HepG2 (cell line): ENCODE results near the gene SIK2. TPM values are rescaled to one million over a fixed set of nuclear protein-coding genes. Genes with fewer than 3 reads are reported as not detected.

Experiments used
- ATAC-seq: fragments of 200-7000 bp; cut with Tn5 transposase; 3 replicates; pipeline ENCODE4 v1.9.1; 2020; ENCODE audit warnings: mild to moderate bottlenecking, moderate library complexity
- BruUV-seq: library from RNA; stranded (reverse); fragments of 400-500 nt; replicated peaks from 2 replicates; lab custom pipeline; 2021; lab: Mats Ljungman, UMichigan
- CTCF ChIA-PET: fragments of 300-600 bp; formaldehyde crosslinking; extraction: SDS; loops from one replicate; lab custom pipeline; 2021; ENCODE audit warnings: low total read pairs, inconsistent platforms, low intra/inter-chr PET ratio; lab: Yijun Ruan, JAX
- POLR2A ChIA-PET: fragments of 350-600 bp; sonication (Branson Sonifier 250); formaldehyde crosslinking; loops from one replicate; lab custom pipeline; 2020; ENCODE audit warnings: antibody characterized with exemption, inconsistent platforms; lab: Yijun Ruan, JAX
- DNase-seq: peaks from one replicate; pipeline ENCODE4 v3.0.0-alpha.2; 2015; ENCODE audit warnings: low spot score
- FAIRE-seq: peaks from 3 replicates; lab custom pipeline; 2011; peaks lifted over from hg19 to GRCh38; lab: Jason Lieb, UNC
- H2AFZ ChIP-seq: one replicate; pipeline ENCODE4 v1.6.1; 2011; ENCODE audit warnings: low read length, inconsistent platforms
- H3K27ac ChIP-seq: fragments of 300-600 bp; 3 replicates; pipeline ENCODE4 v1.8.0; 2011; ENCODE audit warnings: mixed run types, mild to moderate bottlenecking, mixed read lengths, low read length, inconsistent platforms; ENCODE audit not compliant: insufficient read depth; ENCODE audit errors: extremely low read length
- H3K27me3 ChIP-seq, 2 experiments: fragments of 200-600 bp in 1 of 2; 2 replicates in 1 of 2; 3 replicates in 1 of 2; pipeline versions ENCODE4 v1.6.0 to v1.8.0; 2011; ENCODE audit warnings: low read length in 2 of 2, mild to moderate bottlenecking in 2 of 2, moderate library complexity in 2 of 2, inconsistent platforms in 1 of 2; ENCODE audit not compliant: insufficient read depth in 2 of 2, control insufficient read depth in 1 of 2
- H3K36me3 ChIP-seq, 2 experiments: fragments of 200-600 bp in 1 of 2; replicated peaks in 1 of 2; 2 replicates in 1 of 2; 3 replicates in 1 of 2; pipeline versions ENCODE4 v1.5.1 to v1.8.0; 2011; ENCODE audit warnings: low read length in 2 of 2, inconsistent platforms in 1 of 2; ENCODE audit not compliant: insufficient read depth in 2 of 2, control insufficient read depth in 1 of 2
- H3K4me1 ChIP-seq: 2 replicates; pipeline ENCODE4 v1.5.1; 2012; ENCODE audit warnings: low read length, inconsistent platforms; ENCODE audit not compliant: insufficient read depth
- H3K4me2 ChIP-seq: 2 replicates; pipeline ENCODE4 v1.6.0; 2011; ENCODE audit warnings: low read depth, low read length, inconsistent platforms
- H3K4me3 ChIP-seq, 3 experiments: fragments of 200-600 bp in 1 of 3; sonication (generic), shearing (Covaris generic) in 1 of 3; replicated peaks in 1 of 3; 2 replicates each; pipeline ENCODE4 v1.5.1; 2011 to 2016; ENCODE audit warnings: low read length in 3 of 3, inconsistent platforms in 2 of 3, low read depth in 2 of 3, mild to moderate bottlenecking in 2 of 3, control low read depth in 1 of 3, mixed read lengths in 1 of 3; ENCODE audit not compliant: insufficient read depth in 1 of 3
- H3K79me2 ChIP-seq: one replicate; pipeline ENCODE4 v1.6.1; 2011; ENCODE audit warnings: low read length, inconsistent platforms; ENCODE audit not compliant: insufficient read depth
- H3K9ac ChIP-seq: 2 replicates; pipeline ENCODE4 v1.6.0; 2011; ENCODE audit warnings: mild to moderate bottlenecking, low read depth, low read length, inconsistent platforms; ENCODE audit not compliant: insufficient read depth
- H3K9me3 ChIP-seq: 2 replicates; pipeline ENCODE4 v1.5.1; 2012; ENCODE audit warnings: mild to moderate bottlenecking, low read length
- H4K20me1 ChIP-seq: 2 replicates; pipeline ENCODE4 v1.6.0; 2011; ENCODE audit warnings: inconsistent platforms, mild to moderate bottlenecking, low read length, moderate library complexity; ENCODE audit not compliant: insufficient read depth
- ARNTL ChIP-seq: sonication (generic); formaldehyde crosslinking; IDR thresholded peaks from 2 replicates; pipeline ENCODE4 v1.4.0; 2020; ENCODE audit warnings: mild to moderate bottlenecking, missing genetic modification reagents
- RCOR2 ChIP-seq: IDR thresholded peaks from 2 replicates; pipeline ENCODE4 v1.6.1; 2016; ENCODE audit warnings: missing biosample characterization, missing genetic modification reagents
- SNRNP70 ChIP-seq: fragments of 200-400 bp; formaldehyde crosslinking; IDR thresholded peaks from 2 replicates; pipeline ENCODE4 v1.6.1; 2017; ENCODE audit warnings: mild to moderate bottlenecking, low read depth, low read length, moderate library complexity
- TGIF2 ChIP-seq: IDR thresholded peaks from 2 replicates; pipeline ENCODE4 v1.6.1; 2016; ENCODE audit warnings: control low read depth, missing compliant biosample characterization
- YEATS2 ChIP-seq: sonication (generic); formaldehyde crosslinking; IDR thresholded peaks from 2 replicates; pipeline ENCODE4 v1.4.0; 2020; ENCODE audit warnings: missing genetic modification reagents, borderline replicate concordance
- ZNF121 ChIP-seq: sonication (generic); formaldehyde crosslinking; IDR thresholded peaks from 2 replicates; pipeline ENCODE4 v1.5.0; 2020; ENCODE audit warnings: mild to moderate bottlenecking, missing genetic modification reagents
- ZNF20 ChIP-seq: sonication (generic); formaldehyde crosslinking; IDR thresholded peaks from 2 replicates; pipeline ENCODE4 v1.4.0; 2020; ENCODE audit warnings: mild to moderate bottlenecking, moderate library complexity, missing genetic modification reagents
- ZNF770 ChIP-seq: sonication (generic); formaldehyde crosslinking; IDR thresholded peaks from 2 replicates; pipeline ENCODE4 v1.5.0; 2020; ENCODE audit warnings: mild to moderate bottlenecking, missing genetic modification reagents
- ZNF777 ChIP-seq: sonication (generic); formaldehyde crosslinking; IDR thresholded peaks from 2 replicates; pipeline ENCODE4 v1.4.0; 2020; ENCODE audit warnings: missing genetic modification reagents
- WGBS: methylation state at CpG from one replicate; pipeline ENCODE4 v1.1.6; 2017; ENCODE audit warnings: low lambda C conversion rate; 5-methylcytosine and 5-hydroxymethylcytosine counted together
- in situ Hi-C: cut with HindIII; loops from 2 replicates; pipeline ENCODE4 v1.10.0; 2017; ENCODE audit warnings: low pct_unique_long_range_greater_than_20kb; ENCODE audit not compliant: extremely low pct_ligation_motif_present
- intact Hi-C: fragments of 100-400 bp; cut with micrococcal nuclease; formaldehyde crosslinking; loops from one replicate; pipeline ENCODE4 v1.10.0; 2022; ENCODE audit not compliant: unreplicated experiment
- polyA plus RNA-seq, 8 experiments: library from polyadenylated mRNA; depleted of rRNA in 3 of 8; stranded (reverse) in 7 of 8; unstranded in 1 of 8; fragments of >200 nt; fragmentation: Illumina TruSeq in 4 of 8; extraction: Trizol in 4 of 8; gene quantifications; 2 replicates each; pipeline versions ENCODE4 v1.2.1 to v1.2.3, GENCODE V29; 2011 to 2016; ENCODE audit warnings: low read depth in 4 of 8, missing spikeins in 1 of 8, mixed read lengths in 1 of 8; ENCODE audit not compliant: insufficient read depth in 1 of 8
- total RNA-seq, 5 experiments: library from RNA; depleted of rRNA; stranded (reverse); fragments of >200 nt; fragmentation: Illumina TruSeq; extraction: Trizol; gene quantifications; 2 replicates each; pipeline ENCODE4 v1.2.3, GENCODE V29; 2016; ENCODE audit warnings: low read depth in 1 of 5
- TF ChIP-seq, protein P1 (sequence below): sonication (generic); formaldehyde crosslinking; IDR thresholded peaks from 2 replicates; pipeline ENCODE4 v1.4.0; 2020; ENCODE audit warnings: low read depth, mild to moderate bottlenecking, missing genetic modification reagents

SIK2 gene
- total and polyA plus RNA-seq, 2 of the 13 experiments (the other 11 are each of a cell fraction or from before 2014, with no cell fraction given), result 8.1 to 15.4 TPM

DNA sequence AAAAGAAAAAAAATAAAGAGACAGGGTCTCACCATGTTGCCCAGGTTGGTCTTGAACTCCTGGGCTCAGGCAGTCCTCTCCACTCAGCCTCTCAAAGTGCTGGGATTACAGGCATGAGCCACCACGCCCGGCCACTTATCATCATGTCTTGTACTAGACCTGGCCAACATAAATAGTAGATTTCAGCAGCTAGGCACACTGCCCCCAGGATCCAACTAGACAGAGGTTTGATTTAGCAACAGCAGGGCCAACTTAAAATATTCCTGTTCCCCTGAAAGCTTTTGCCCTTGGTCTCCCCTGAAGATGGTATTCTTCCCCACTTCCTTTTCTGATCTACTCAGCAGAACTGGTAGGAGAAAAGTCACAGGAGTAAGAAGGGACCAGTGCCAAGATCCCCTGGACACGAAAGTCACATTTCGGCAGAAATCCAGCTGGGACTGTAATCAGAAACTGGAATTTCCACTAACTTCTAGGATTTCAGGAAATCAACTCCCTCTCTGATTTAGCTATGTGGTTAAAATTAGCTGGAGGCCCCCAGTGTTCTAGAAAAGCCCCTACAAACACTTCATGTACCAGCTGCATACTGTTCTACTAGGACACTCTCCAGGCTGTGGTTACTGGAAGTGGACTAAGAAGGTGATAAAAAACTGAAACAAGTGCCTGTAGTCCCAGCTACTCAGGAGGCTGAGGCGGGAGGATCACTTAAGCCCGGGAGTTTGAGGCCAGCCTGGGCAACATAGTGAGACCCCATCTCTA is 172.9 kb downstream of the SIK2 start:
- Histone ChIP-seq H2AFZ (no peak overlapping the region), H3K36me3 (no peaks in the 10 kb centered on the region), H3K79me2 (no peaks in the 10 kb centered on the region), H3K4me2 (no peak overlapping the region)
- 96% methylated on average over 6 of the region's 6 CpGs for WGBS
- CTCF ChIA-PET, result no interaction called here
- intact Hi-C loops, result no loop called here
- TF ChIP-seq YEATS2 (no peak), ZNF777 (CRISPR knock-in tag) (no peak), ZNF121 (CRISPR knock-in tag) (peak; percentile 52; the same call in 1 of the 2 replicates)
- TF ChIP-seq, all 625 proteins: peak for 1
- no peak for DNase-seq
- Histone ChIP-seq H3K27me3 (no peaks in the 10 kb centered on the region), H3K9ac (no peak overlapping the region), H3K9me3 (no peaks in the 10 kb centered on the region), H4K20me1 (no peaks in the 10 kb centered on the region), H3K4me3 (no peak overlapping the region), H3K27ac (no peak overlapping the region), H3K4me1 (peaks cover 51% of the 10 kb centered on the region)
- no peak for ATAC-seq
- no peak for FAIRE-seq
- POLR2A ChIA-PET, result interaction anchor here (1.0 to 1.5 kb wide), 2 partner anchors 9 to 96 kb away, joined by 3 to 4 read pairs; partner anchors contain the start of genes ALG9 and PPP2R1B
- in situ Hi-C loops, result loop anchor here (5.0 kb wide), 1 partner anchor 173 kb away; the partner anchor contains the start of gene SIK2
- no TSS peak for BruUV-seq

GRCh38 chr11:111776398-111777093 is 174.3 kb downstream of the SIK2 start:
- Histone ChIP-seq H3K4me1 (peaks cover 57% of the 10 kb centered on the region), H3K9me3 (no peaks in the 10 kb centered on the region), H3K4me2 (peak overlapping the region; percentile 95; the same call in 1 of the 2 replicates), H3K36me3 (no peaks in the 10 kb centered on the region), H3K27me3 (no peaks in the 10 kb centered on the region), H3K9ac (no peak overlapping the region), H3K79me2 (no peaks in the 10 kb centered on the region), H2AFZ (no peak overlapping the region), H3K4me3 (no peak overlapping the region), H4K20me1 (no peaks in the 10 kb centered on the region), H3K27ac (no peak overlapping the region)
- FAIRE-seq (no peak), ATAC-seq (no peak), DNase-seq (no peak)
- intact Hi-C loops (loop anchor here (1.0 kb wide), 3 partner anchors 65 to 211 kb away; no protein-coding TSS in a partner anchor), in situ Hi-C loops (loop anchor here (5.0 kb wide), 1 partner anchor 174 kb away; the partner anchor contains the start of gene SIK2)
- CTCF ChIA-PET, result interaction anchor here (0.7 to 2.2 kb wide), 4 partner anchors 43 to 174 kb away, joined by 3 to 23 read pairs (median 16); partner anchors contain the start of gene SIK2
- WGBS, result 94% methylated on average over 6 of the region's 6 CpGs
- BruUV-seq, result no TSS peak
- POLR2A ChIA-PET, result interaction anchor here (1.0 to 4.7 kb wide), 11 partner anchors 9 to 179 kb away, joined by 3 to 68 read pairs (median 4); partner anchors contain the start of genes ALG9 and PPP2R1B
- no peak for TF ChIP-seq ZNF770 (CRISPR knock-in tag)
- TF ChIP-seq TGIF2, result no peak
- no peak for TF ChIP-seq SNRNP70
- TF ChIP-seq RCOR2, result no peak
- TF ChIP-seq, protein P1, sequence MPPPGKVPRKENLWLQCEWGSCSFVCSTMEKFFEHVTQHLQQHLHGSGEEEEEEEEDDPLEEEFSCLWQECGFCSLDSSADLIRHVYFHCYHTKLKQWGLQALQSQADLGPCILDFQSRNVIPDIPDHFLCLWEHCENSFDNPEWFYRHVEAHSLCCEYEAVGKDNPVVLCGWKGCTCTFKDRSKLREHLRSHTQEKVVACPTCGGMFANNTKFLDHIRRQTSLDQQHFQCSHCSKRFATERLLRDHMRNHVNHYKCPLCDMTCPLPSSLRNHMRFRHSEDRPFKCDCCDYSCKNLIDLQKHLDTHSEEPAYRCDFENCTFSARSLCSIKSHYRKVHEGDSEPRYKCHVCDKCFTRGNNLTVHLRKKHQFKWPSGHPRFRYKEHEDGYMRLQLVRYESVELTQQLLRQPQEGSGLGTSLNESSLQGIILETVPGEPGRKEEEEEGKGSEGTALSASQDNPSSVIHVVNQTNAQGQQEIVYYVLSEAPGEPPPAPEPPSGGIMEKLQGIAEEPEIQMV (CRISPR knock-in tag), result no peak
- TF ChIP-seq ARNTL, result no peak
- no peak for TF ChIP-seq ZNF20 (CRISPR knock-in tag)
